Upper lobe of left lung (tissue), 6 donors: ENCODE data around the gene ZNF280A. TPM values are rescaled to one million over a fixed set of nuclear protein-coding genes. Genes with fewer than 3 reads are reported as not detected.

Source experiments
- ATAC-seq, 2 donors: fragments of 200-7000 bp; cut with Tn5 transposase; one replicate each; pipeline ENCODE4 v1.9.1; 2022; ENCODE audit warnings: mild to moderate bottlenecking in 2 of 2, moderate library complexity in 2 of 2; ENCODE audit not compliant: low FRiP score in 2 of 2
- DNase-seq, 2 donors: peaks; one replicate each; pipeline ENCODE4 v3.0.0-alpha.2; 2019 to 2020
- H3K27ac ChIP-seq, 4 donors: fragments of 200-600 bp; sonication (generic); one replicate each; pipeline ENCODE4 v1.5.1; 2016 to 2019
- H3K27me3 ChIP-seq, 4 donors: fragments of 200-600 bp; sonication (generic); one replicate each; pipeline ENCODE4 v1.5.1; 2017 to 2019
- H3K36me3 ChIP-seq, 4 donors: fragments of 200-600 bp; sonication (generic); one replicate each; pipeline ENCODE4 v1.5.1; 2016 to 2019
- H3K4me1 ChIP-seq, 4 donors: fragments of 200-600 bp; sonication (generic); one replicate each; pipeline ENCODE4 v1.5.1; 2018 to 2019
- H3K4me3 ChIP-seq, 4 donors: fragments of 200-600 bp; sonication (generic); one replicate each; pipeline ENCODE4 v1.5.1; 2017 to 2019; ENCODE audit warnings: mild to moderate bottlenecking in 2 of 4, moderate library complexity in 1 of 4
- H3K9me3 ChIP-seq, 4 donors: fragments of 200-600 bp; sonication (generic); one replicate each; pipeline ENCODE4 v1.5.1; 2018 to 2019
- EP300 ChIP-seq, 4 donors: sonication (generic); formaldehyde crosslinking; IDR thresholded peaks; one replicate each; pipeline ENCODE4 v1.5.1; 2017; ENCODE audit warnings: antibody characterized with exemption in 4 of 4, control low read depth in 2 of 4
- POLR2A ChIP-seq, 4 donors: fragments of 450-650 bp; IDR thresholded peaks; one replicate each; pipeline ENCODE4 v1.5.1; 2016 to 2017; ENCODE audit warnings: antibody characterized with exemption in 4 of 4, mild to moderate bottlenecking in 2 of 4
- POLR2AphosphoS5 ChIP-seq, 2 donors: sonication (generic); formaldehyde crosslinking; IDR thresholded peaks; one replicate each; pipeline ENCODE4 v1.5.1; 2017; ENCODE audit warnings: antibody characterized with exemption in 2 of 2
- WGBS, 2 donors: methylation state at CpG; one replicate each; pipeline ENCODE4 v1.1.5; 2017 to 2018; 5-methylcytosine and 5-hydroxymethylcytosine counted together
- total RNA-seq, 6 donors: library from RNA; depleted of rRNA in 4 of 6; stranded (reverse); fragments of >200 nt in 4 of 6; gene quantifications; one replicate each; pipeline versions ENCODE4 v1.1.0 to v1.2.1, GENCODE V29; 2016 to 2021
- TF ChIP-seq, protein P1 (sequence below), 6 experiments: fragments of 450-650 bp in 4 of 6; fragments of 200-600 bp in 2 of 6; sonication (generic) in 2 of 6; IDR thresholded peaks; one replicate each; pipeline ENCODE4 v1.5.1; 2016 to 2019; ENCODE audit warnings: antibody characterized with exemption in 6 of 6
- donor health status: DM: no; HTN: no; CAD: no; lungs with moderate emphysema.
- donor health status: DM: no; HTN: yes; CAD: no; lungs with severe emphysema.

Gene ZNF280A
- total RNA-seq, 6 donors from 2014 or later: not detected

DNA sequence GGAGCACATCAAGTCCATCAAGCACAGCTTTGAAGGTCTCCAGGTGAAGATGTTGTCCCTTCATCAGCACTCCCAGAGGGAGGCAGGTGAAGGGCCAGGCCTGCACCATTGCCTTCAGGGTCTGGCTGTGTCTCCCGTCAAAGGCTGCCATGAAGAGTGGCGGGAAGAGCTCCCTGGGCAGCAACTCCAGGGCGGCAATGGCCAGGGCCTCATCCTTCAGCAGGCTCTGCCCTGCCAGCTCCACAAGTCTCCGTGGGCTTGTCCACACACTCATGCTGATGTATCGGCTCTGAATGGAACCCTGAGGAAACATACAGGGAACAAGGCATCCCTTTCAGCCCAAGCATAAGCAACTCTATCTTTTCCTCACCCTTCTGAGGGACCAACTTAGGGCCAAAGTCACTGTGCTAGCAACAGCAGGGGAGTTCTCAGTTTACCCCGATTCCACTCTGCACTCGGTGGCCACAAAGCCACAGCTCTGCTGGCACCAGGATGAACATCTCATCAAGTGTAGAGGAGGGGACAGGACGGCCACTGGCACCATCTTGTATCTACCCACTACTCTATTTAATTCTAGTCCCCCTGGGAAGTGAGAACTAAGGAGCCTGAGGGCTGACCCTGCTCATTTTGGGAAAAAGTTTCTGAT is 30.8 kb upstream of the ZNF280A start:
- Histone ChIP-seq H3K27ac (no peak overlapping the region), H3K36me3 (no peaks in the 10 kb centered on the region), H3K9me3 (no peaks in the 10 kb centered on the region), H3K4me3 (no peak overlapping the region), H3K4me1 (no peaks in the 10 kb centered on the region), H3K27me3 (no peaks in the 10 kb centered on the region)
- TF ChIP-seq, protein P1, sequence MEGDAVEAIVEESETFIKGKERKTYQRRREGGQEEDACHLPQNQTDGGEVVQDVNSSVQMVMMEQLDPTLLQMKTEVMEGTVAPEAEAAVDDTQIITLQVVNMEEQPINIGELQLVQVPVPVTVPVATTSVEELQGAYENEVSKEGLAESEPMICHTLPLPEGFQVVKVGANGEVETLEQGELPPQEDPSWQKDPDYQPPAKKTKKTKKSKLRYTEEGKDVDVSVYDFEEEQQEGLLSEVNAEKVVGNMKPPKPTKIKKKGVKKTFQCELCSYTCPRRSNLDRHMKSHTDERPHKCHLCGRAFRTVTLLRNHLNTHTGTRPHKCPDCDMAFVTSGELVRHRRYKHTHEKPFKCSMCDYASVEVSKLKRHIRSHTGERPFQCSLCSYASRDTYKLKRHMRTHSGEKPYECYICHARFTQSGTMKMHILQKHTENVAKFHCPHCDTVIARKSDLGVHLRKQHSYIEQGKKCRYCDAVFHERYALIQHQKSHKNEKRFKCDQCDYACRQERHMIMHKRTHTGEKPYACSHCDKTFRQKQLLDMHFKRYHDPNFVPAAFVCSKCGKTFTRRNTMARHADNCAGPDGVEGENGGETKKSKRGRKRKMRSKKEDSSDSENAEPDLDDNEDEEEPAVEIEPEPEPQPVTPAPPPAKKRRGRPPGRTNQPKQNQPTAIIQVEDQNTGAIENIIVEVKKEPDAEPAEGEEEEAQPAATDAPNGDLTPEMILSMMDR (IDR thresholded peaks at IDR 0.05): no peak
- TF ChIP-seq POLR2AphosphoS5 (IDR thresholded peaks at IDR 0.05) (no peak), EP300 (IDR thresholded peaks at IDR 0.05) (no peak), POLR2A (IDR thresholded peaks at IDR 0.05) (no peak)
- ATAC-seq (no peak), DNase-seq (no peak)
- 80 to 94% methylated on average over 5 to 8 of the region's 8 CpGs for WGBS, 2 donors

DNA sequence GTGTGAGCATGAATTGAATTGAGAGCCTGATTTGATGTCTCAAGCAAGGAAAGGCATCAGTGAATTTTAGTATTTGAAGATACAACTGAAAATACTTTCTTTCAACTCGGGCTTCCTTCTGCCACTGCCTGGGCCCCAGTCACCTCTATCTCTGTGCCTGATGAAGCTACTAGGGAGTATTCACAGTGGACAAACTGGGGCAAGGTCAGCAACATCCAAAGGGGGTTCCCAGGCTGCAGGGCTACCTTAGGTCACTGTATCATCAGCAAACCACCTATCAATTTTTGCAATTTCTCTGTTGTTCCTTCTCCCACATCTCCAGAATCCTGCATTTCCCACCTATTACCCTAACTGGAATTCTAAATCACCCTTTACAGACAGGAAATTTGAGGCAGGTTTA is 28.8 kb upstream of the ZNF280A start:
- ATAC-seq (no peak), DNase-seq (no peak)
- H3K36me3 ChIP-seq: no peaks in the 10 kb centered on the region
- no peaks in the 10 kb centered on the region for H3K27me3 ChIP-seq
- no peaks in the 10 kb centered on the region for H3K9me3 ChIP-seq
- no peaks in the 10 kb centered on the region for H3K4me1 ChIP-seq
- 70% methylated on average over 1 of the region's 1 CpG for WGBS, 2 donors
- no peak overlapping the region for H3K4me3 ChIP-seq
- no peak for TF ChIP-seq POLR2AphosphoS5 (IDR thresholded peaks at IDR 0.05)
- TF ChIP-seq, protein P1 (IDR thresholded peaks at IDR 0.05): no peak
- no peak for TF ChIP-seq EP300 (IDR thresholded peaks at IDR 0.05)
- TF ChIP-seq POLR2A (IDR thresholded peaks at IDR 0.05): no peak
- no peak overlapping the region for H3K27ac ChIP-seq

DNA sequence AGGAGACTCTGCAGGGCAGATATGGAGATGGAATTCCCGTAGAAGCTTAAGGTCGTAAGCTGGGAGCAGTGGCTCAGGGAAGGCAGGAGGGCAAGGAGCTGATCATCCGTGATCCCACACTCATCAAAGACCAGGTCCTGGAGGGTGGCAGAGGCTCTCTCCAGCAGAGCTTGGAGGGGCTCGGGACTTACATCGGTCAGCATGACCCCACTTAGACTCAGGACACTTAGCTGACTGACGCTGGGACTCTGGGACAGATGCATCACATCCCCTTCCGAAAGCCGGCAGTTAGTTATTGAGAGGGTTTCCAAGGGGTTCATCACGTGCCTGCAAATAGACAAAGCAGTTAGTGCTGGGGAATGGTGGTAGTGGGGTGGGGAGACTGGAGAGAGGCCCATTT is 28.2 kb upstream of the ZNF280A start:
- Histone ChIP-seq H3K27me3 (no peaks in the 10 kb centered on the region), H3K36me3 (no peaks in the 10 kb centered on the region), H3K4me3 (no peak overlapping the region), H3K27ac (no peak overlapping the region), H3K4me1 (no peaks in the 10 kb centered on the region), H3K9me3 (no peaks in the 10 kb centered on the region)
- no peak for ATAC-seq
- WGBS, 2 donors: 70 to 83% methylated on average over 9 of the region's 9 CpGs
- DNase-seq: no peak
- TF ChIP-seq EP300 (IDR thresholded peaks at IDR 0.05): no peak
- no peak for TF ChIP-seq POLR2A (IDR thresholded peaks at IDR 0.05)
- TF ChIP-seq, protein P1 (IDR thresholded peaks at IDR 0.05): no peak
- TF ChIP-seq POLR2AphosphoS5 (IDR thresholded peaks at IDR 0.05): no peak

DNA sequence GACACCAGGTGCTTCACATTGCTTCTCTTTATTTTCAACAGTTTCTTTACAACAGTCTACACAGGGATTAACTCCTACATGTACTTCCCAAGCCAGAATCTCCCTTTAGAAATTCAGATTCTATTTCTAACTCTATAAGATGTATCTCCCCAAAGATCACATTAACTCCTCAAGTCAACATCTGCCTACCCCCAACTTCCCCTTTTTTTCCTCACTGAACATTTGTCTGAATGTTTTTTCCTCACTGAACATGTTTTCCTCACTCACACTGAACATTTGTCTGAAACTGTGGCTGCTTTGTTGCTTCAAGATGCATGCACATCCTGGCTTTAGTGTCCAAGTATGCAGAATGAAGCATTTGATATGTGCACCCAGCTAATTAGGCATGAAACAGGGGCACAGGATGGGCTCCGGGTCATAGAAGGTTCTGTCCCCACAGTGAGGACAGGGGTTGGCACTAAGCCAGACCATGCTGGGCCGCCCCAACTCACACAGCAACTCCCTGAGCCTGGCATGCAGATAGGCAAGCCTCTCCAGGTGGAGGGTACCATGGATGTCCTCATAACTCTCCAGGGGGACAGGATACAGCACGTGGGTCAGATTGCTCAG is 27.7 kb upstream of the ZNF280A start:
- peak in 1 of 2 donors; percentile 18 for ATAC-seq
- Histone ChIP-seq H3K4me1 (no peaks in the 10 kb centered on the region), H3K27ac (no peak overlapping the region), H3K9me3 (no peaks in the 10 kb centered on the region), H3K4me3 (no peak overlapping the region), H3K27me3 (no peaks in the 10 kb centered on the region), H3K36me3 (no peaks in the 10 kb centered on the region)
- 22 to 38% methylated on average over 1 to 3 of the region's 3 CpGs for WGBS, 2 donors
- no peak for DNase-seq
- TF ChIP-seq POLR2AphosphoS5 (IDR thresholded peaks at IDR 0.05): no peak
- TF ChIP-seq, protein P1 (IDR thresholded peaks at IDR 0.05): no peak
- no peak for TF ChIP-seq EP300 (IDR thresholded peaks at IDR 0.05)
- no peak for TF ChIP-seq POLR2A (IDR thresholded peaks at IDR 0.05)

DNA sequence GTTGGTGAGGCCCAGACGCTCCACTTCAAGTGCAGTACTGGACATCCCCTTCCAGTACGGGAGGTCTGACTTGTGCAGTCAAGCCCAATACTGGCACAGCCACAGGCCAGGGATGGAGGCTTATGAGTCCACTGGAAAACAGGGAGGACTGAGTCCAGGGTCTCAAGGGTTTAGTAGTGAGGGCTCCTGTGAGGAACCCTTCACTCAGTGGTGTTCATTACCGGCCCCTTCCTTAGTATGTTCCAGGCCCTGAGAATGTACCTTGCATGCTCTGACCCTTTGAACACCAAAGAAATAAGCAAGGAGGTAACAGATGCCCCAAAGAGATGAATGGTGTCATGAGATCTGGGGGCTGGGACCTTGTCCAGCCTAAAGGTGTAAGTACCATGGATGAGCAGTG is 27.2 kb upstream of the ZNF280A start:
- no peaks in the 10 kb centered on the region for H3K9me3 ChIP-seq
- H3K27me3 ChIP-seq: no peaks in the 10 kb centered on the region
- DNase-seq (no peak), ATAC-seq (no peak)
- TF ChIP-seq POLR2AphosphoS5 (IDR thresholded peaks at IDR 0.05): no peak
- 76 to 92% methylated on average over 3 of the region's 3 CpGs for WGBS, 2 donors
- no peak overlapping the region for H3K4me3 ChIP-seq
- H3K36me3 ChIP-seq: no peaks in the 10 kb centered on the region
- no peak overlapping the region for H3K27ac ChIP-seq
- H3K4me1 ChIP-seq: no peaks in the 10 kb centered on the region
